Nephron progenitor cell (in vitro differentiated cells): Measurements from ENCODE around the gene HEXD.

Source experiments
- DNase-seq: peaks from one replicate; pipeline ENCODE4 v3.0.0; 2021
- H3K27ac Mint-ChIP-seq: 2 replicates; pipeline ENCODE4 v1.8.0; 2021; ENCODE audit warnings: mild to moderate bottlenecking, moderate library complexity, mixed read lengths
- H3K27me3 Mint-ChIP-seq: 2 replicates; pipeline ENCODE4 v1.8.0; 2021; ENCODE audit warnings: mild to moderate bottlenecking, low read depth, mixed read lengths; ENCODE audit not compliant: poor library complexity
- H3K36me3 Mint-ChIP-seq: 2 replicates; pipeline ENCODE4 v1.8.0; 2021; ENCODE audit warnings: low read depth, mixed read lengths
- H3K4me1 Mint-ChIP-seq: 2 replicates; pipeline ENCODE4 v1.8.0; 2021; ENCODE audit warnings: mixed read lengths
- H3K4me3 Mint-ChIP-seq: 2 replicates; pipeline ENCODE4 v1.8.0; 2021; ENCODE audit warnings: mild to moderate bottlenecking, moderate library complexity, mixed read lengths
- H3K9me3 Mint-ChIP-seq: 2 replicates; pipeline ENCODE4 v1.8.0; 2021; ENCODE audit warnings: mild to moderate bottlenecking, moderate library complexity, mixed read lengths
- TF ChIP-seq, protein P1 (sequence below): fragments of 200-600 bp; sonication (generic); IDR thresholded peaks from 2 replicates; pipeline ENCODE4 v1.5.0; 2021; ENCODE audit warnings: antibody characterized with exemption

Gene HEXD

DNA sequence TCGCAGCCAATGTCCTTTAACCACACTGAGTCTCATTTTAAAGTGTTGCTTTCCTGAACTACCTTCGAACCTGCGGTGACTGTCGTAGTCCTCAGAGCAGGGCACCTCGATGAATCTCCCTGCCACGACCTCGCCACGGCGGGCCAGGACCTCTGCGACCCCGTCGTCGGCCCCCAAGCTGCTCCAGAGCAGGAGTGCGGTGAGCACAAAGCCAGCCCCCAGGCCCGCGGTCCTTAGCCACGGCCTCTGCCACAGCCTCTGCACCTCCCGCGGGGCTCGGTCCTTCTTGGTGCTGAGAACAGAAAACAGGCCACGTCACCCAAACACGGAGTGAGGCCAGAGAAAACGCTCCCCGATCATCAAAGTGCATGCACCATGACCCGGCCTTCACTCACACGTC lies 2.8 kb upstream of the HEXD start:
- H3K36me3 Mint-ChIP-seq, result peaks cover 19% of the 10 kb centered on the region
- H3K4me3 Mint-ChIP-seq, result no peak overlapping the region

DNA sequence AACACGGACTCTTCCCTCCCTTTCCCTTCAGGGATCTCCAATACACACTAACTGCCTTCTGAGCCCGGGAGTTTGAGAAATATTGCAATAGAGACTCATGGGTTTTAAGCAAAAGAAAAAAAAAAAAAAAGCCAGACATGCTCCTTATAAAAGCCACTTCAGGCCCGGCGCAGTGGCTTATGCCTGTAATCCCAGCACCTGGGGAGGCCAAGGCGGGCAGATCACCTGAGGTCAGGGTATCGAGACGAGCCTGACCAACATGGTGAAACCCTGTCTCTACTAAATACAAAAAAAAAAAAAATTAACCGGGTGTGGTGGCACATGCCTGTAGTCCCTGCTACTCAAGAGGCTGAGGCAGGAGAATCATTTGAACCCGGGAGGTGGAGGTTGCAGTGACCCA lies 2.4 kb upstream of the HEXD start:
- Mint-ChIP-seq H3K4me3 (no peak overlapping the region), H3K36me3 (peaks cover 24% of the 10 kb centered on the region), H3K27me3 (peaks cover 7% of the 10 kb centered on the region), H3K9me3 (peaks cover 9% of the 10 kb centered on the region), H3K4me1 (peaks cover 21% of the 10 kb centered on the region), H3K27ac (no peak overlapping the region)
- DNase-seq, result no peak
- TF ChIP-seq, protein P1, sequence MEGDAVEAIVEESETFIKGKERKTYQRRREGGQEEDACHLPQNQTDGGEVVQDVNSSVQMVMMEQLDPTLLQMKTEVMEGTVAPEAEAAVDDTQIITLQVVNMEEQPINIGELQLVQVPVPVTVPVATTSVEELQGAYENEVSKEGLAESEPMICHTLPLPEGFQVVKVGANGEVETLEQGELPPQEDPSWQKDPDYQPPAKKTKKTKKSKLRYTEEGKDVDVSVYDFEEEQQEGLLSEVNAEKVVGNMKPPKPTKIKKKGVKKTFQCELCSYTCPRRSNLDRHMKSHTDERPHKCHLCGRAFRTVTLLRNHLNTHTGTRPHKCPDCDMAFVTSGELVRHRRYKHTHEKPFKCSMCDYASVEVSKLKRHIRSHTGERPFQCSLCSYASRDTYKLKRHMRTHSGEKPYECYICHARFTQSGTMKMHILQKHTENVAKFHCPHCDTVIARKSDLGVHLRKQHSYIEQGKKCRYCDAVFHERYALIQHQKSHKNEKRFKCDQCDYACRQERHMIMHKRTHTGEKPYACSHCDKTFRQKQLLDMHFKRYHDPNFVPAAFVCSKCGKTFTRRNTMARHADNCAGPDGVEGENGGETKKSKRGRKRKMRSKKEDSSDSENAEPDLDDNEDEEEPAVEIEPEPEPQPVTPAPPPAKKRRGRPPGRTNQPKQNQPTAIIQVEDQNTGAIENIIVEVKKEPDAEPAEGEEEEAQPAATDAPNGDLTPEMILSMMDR, result no peak

More for the DNA sequence above, 2.8 kb upstream of the HEXD start:
- H3K9me3 Mint-ChIP-seq, result peaks cover 7% of the 10 kb centered on the region
- no peak overlapping the region for H3K27ac Mint-ChIP-seq
- peaks cover 21% of the 10 kb centered on the region for H3K4me1 Mint-ChIP-seq
- H3K27me3 Mint-ChIP-seq, result peaks cover 7% of the 10 kb centered on the region
- TF ChIP-seq, protein P1, result no peak
- no peak for DNase-seq

- TF ChIP-seq, protein P1, result no peak
- H3K4me1 Mint-ChIP-seq, result peaks cover 21% of the 10 kb centered on the region
- H3K27me3 Mint-ChIP-seq, result peaks cover 7% of the 10 kb centered on the region
- H3K36me3 Mint-ChIP-seq, result peaks cover 29% of the 10 kb centered on the region
- H3K9me3 Mint-ChIP-seq, result peaks cover 14% of the 10 kb centered on the region
- no peak overlapping the region for H3K27ac Mint-ChIP-seq
- DNase-seq, result no peak
- H3K4me3 Mint-ChIP-seq, result no peak overlapping the region
Measured at GRCh38 chr17:82416264-82416663, 1.9 kb upstream of the HEXD start.

DNA sequence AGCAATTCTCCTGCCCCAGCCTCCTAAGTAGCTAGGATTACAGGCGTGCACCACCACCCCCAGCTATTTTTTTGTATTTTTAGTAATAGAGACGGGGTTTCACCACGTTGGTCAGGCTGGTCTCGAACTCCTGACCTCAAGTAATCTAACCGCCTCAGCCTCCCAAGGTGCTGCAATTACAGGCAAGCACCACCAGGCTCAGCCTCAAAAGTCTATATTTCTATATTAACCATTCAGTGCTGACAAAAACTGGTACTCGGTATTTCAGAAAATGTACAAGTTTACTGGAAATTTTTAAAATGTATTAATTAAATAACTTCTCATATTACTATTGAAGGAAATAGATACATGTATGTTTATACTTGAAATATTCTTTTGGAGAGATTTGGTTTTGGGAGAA lies 1.4 kb upstream of the HEXD start:
- TF ChIP-seq, protein P1, result no peak
- Mint-ChIP-seq H3K36me3 (peaks cover 34% of the 10 kb centered on the region), H3K9me3 (peaks cover 19% of the 10 kb centered on the region), H3K27ac (no peak overlapping the region), H3K4me3 (no peak overlapping the region), H3K4me1 (peaks cover 21% of the 10 kb centered on the region), H3K27me3 (peaks cover 7% of the 10 kb centered on the region)
- no peak for DNase-seq

GRCh38 chr17:82419540-82419939 lies 1.4 kb downstream of the HEXD start:
- peak overlapping the region; percentile 84 for H3K4me3 Mint-ChIP-seq
- peaks cover 48% of the 10 kb centered on the region for H3K36me3 Mint-ChIP-seq
- H3K27ac Mint-ChIP-seq, result no peak overlapping the region
- H3K27me3 Mint-ChIP-seq, result peaks cover 7% of the 10 kb centered on the region
- DNase-seq, result no peak
- H3K4me1 Mint-ChIP-seq, result peaks cover 17% of the 10 kb centered on the region
- TF ChIP-seq, protein P1, result no peak
- H3K9me3 Mint-ChIP-seq, result peaks cover 34% of the 10 kb centered on the region

DNA sequence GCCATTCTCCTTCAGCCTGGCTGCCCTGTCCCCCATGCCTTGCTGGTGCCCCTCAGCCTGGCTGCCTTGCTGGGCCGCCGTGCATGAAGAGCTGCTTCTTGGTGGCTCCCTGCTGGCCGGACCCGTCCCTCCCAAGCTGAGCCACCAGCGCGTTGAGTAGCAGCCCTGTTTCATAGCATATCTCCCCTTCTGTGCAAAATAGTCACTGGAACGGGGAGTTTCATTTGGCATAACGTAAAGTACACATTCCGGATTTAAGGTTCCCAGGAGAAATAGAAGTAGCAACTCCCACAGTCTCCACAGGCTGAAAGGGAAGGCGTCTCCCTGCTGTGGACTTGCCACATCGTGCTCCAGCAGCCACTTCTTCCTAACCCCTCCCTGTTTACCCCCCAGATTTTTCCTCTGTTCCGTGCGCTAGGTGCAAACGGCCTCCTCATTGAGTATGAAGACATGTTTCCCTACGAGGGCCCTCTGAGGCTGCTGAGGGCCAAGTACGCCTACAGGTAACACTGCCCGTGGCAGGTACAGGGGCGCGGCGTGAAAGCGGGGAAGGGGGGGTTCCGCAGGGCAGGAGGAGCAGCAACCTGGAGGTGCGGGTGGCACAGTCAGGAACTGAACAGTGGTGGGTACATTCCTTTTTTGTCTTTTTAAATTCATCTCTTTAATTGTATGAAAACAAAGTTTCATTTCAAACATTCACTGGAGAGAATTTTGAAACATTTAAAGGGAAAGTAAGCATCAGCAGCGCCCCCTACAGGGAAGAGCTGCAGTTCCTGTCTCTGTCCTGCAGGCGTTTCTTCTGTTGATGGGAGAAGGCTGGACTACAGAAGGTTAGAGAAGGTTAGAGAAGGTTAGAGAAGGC lies 6.1 kb downstream of the HEXD start:
- H3K4me1 Mint-ChIP-seq, result peaks cover 1% of the 10 kb centered on the region
- no peak overlapping the region for H3K27ac Mint-ChIP-seq
- no peak overlapping the region for H3K4me3 Mint-ChIP-seq
- H3K27me3 Mint-ChIP-seq, result peaks cover 3% of the 10 kb centered on the region
- TF ChIP-seq, protein P1, result peak; percentile 48
- DNase-seq, result peak; percentile 42
- peaks cover 34% of the 10 kb centered on the region for H3K9me3 Mint-ChIP-seq
- H3K36me3 Mint-ChIP-seq, result peaks cover 53% of the 10 kb centered on the region
